GM19455 (cell line): Measurements from ENCODE around the gene ACTC1.

ENCODE experiments used
- ATAC-seq: cut with Tn5 transposase; IDR thresholded peaks from one replicate; pipeline ENCODE4 v1.9.1; 2021; ENCODE audit not compliant: unreplicated experiment

Gene ACTC1

DNA sequence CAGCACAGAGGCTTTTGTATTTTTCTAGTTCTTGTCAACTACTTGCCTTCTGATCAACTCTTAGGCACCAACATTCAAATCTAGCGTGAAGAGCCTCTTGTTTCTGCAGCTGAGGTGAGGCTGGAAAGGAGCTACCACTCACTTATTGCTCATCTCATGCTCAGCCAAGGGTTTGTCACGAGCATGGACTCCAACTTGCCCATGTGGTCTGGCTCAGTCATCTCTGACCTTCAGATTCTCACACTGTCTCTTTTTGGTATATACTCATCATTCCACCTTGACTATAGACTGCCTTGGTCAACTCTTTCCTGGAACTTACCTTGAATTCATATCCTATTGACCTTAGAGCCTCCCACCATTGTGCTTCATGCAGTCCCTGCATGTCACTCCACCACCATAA is 35.4 kb downstream of the ACTC1 start:
- no peak for ATAC-seq

GRCh38 chr15:34759347-34759746 is 36.0 kb downstream of the ACTC1 start:
- ATAC-seq, result no peak

DNA sequence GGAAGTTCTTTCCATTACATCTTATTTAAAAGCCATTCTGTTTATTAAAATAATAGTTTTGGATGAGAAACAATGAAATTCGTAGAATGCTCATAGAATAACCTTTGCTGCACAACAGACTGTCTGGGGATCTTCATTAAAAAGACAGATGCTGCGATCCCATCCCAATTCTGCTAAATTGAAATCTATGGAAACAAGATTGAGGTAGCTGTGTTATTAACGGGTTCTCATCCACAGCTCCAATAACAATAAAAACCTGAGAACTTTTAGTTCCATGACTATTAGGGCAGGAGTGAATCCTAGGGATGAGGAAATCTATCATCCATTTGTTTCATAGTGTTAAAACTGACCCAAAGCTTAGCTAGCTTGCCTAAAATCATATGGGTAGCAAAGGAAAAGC is 38.1 kb downstream of the ACTC1 start:
- no peak for ATAC-seq

DNA sequence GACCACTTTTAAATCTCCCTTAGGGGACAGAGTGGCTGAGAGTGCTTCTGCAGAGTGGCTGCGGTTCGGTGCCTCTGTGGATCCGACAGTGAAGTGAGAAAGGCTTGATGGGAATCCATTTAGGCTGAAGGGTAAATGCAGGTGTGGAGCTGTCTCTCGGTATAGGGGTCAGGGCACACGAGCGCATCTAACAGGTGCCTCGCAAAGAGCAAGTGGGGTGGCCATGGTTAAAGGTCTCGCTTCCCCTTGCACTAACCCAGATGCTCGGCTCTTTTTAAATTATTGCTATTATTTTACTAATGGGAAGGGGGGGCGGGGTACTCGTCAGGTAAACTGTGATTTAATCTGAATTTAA is 40.0 kb downstream of the ACTC1 start:
- ATAC-seq, result no peak

DNA sequence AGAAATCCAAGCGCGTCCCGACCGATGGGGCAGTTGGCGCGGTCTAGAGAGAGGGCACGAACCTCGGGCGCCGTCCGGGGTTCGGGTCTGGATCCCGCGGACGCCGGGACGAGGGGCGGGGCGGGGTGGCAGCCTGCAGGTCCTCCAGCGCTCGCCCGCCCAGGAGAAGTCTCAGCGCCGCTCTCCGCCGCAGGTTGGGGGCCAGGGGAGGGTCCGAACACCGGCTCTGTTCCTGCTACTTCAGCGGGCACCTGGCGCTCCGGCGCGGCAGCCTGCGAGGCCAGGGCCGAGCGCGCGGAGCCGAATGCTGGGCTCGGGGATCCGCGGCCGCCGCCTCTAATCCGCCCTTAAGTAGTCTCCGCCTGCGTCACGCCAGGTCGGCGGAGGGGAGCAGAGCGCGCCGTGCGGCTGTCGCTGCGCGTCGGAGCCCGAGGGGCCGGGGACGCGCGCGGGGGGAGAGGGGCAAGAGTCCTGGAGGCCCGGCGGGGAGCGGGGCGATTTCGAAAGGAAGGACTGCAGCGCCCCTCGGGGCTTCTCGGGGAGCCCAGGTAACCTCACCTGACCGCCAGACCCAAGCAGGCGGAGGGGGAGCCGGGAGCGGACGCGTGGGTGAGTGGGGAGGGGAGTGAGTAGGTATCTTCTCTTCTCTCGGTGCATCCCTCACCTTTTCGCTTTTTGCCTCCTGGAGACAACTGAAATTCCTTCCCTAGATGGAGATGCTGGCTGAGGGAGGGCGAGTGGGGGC is 40.5 kb downstream of the ACTC1 start, which contains the start of gene GJD2:
GJD2 (minus strand) TSS at position 325 of the 745 bp plus-strand sequence. CDS start 510 bp downstream, outside the sequence.
- no peak for ATAC-seq

DNA sequence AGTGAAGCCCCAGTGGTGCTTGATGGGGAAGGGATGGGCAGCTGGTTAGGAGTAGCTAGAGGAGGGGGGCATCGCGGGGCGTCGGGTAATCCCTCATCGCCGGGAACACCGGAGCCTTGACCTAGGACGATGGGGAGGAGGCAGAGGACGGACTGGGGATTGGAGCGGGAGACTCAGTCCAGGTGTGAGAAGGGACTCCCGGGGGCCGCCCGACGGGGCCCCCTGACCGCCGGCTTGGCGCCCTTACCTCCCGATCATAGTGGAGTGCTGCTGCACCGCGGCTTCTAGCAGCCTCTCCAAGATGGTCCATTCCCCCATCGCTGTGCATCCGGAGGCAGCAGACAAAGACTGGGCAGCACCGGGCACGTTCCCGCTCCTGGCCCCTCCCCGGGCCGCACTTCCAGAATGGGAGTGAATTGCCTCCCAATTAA is 41.2 kb downstream of the ACTC1 start:
- ATAC-seq, result no peak

- ATAC-seq, result no peak
Measured at GRCh38 chr15:34753236-34753894, 42.0 kb downstream of the ACTC1 start.

DNA sequence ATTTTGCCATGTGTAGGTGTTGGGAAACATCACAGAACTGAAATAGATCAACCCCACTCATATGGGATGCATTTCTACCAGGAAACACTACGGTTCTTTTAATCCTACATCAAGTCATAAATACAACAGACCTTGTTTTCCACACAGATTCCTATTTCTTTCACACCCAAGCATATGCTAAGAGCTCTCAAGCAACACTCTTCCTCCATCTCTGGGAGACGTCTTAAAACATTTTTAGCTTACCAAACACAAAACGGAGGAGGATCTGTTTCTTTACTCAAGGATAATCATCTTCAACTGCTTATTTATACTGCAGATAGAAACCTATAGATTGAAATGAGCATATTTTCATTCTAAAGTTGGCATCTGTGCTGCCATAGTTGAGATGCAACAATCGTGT is 45.7 kb downstream of the ACTC1 start:
- ATAC-seq, result no peak
